ENCODE results near the gene LPAR3.

LPAR3 gene

GRCh38 chr1:84823991-84824390, 69.0 kb downstream of the LPAR3 start:
- no peak for DNase-seq

- DNase-seq: no peak
Measured at GRCh38 chr1:84823511-84823910, 69.5 kb downstream of the LPAR3 start.

GRCh38 chr1:84810343-84810742, 82.7 kb downstream of the LPAR3 start:
- DNase-seq: no peak

GRCh38 chr1:84809023-84809422, 84.0 kb downstream of the LPAR3 start:
- DNase-seq: no peak

- DNase-seq: no peak
Measured at GRCh38 chr1:84803604-84804003, 89.4 kb downstream of the LPAR3 start.

- no peak for DNase-seq
Measured at GRCh38 chr1:84802567-84803232, 90.3 kb downstream of the LPAR3 start.

- DNase-seq: no peak
Measured at GRCh38 chr1:84800090-84801073, 92.6 kb downstream of the LPAR3 start.

GRCh38 chr1:84797603-84798002, 95.4 kb downstream of the LPAR3 start:
- no peak for DNase-seq

- no peak for DNase-seq
Measured at GRCh38 chr1:84795966-84796600, 96.9 kb downstream of the LPAR3 start.

GRCh38 chr1:84795213-84795612, 97.8 kb downstream of the LPAR3 start:
- DNase-seq: no peak

GRCh38 chr1:84792421-84792820, 100.6 kb downstream of the LPAR3 start:
- DNase-seq: no peak

GRCh38 chr1:84789014-84789413, 104.0 kb downstream of the LPAR3 start:
- no peak for DNase-seq

- no peak for DNase-seq
Measured at GRCh38 chr1:84785271-84786036, 107.6 kb downstream of the LPAR3 start.

- no peak for DNase-seq
Measured at GRCh38 chr1:84782881-84783280, 110.1 kb downstream of the LPAR3 start.

GRCh38 chr1:84781946-84782771, 110.8 kb downstream of the LPAR3 start:
- peak; percentile 72 for DNase-seq

- DNase-seq: peak; percentile 28
Measured at GRCh38 chr1:84780000-84780716, 112.8 kb downstream of the LPAR3 start.

- no peak for DNase-seq
Measured at GRCh38 chr1:84776639-84777038, 116.4 kb downstream of the LPAR3 start.

GRCh38 chr1:84775535-84775920, 117.5 kb downstream of the LPAR3 start:
- DNase-seq: no peak

- DNase-seq: no peak
Measured at GRCh38 chr1:84774669-84775534, 118.1 kb downstream of the LPAR3 start.

- DNase-seq: no peak
Measured at GRCh38 chr1:84773933-84774497, 119.0 kb downstream of the LPAR3 start.
